CD14-positive monocyte (primary cell): ENCODE data around the gene TRA2B. TPM values are rescaled to one million over a fixed set of nuclear protein-coding genes. Genes with fewer than 3 reads are reported as not detected.

ENCODE experiments used
- DNase-seq, 3 donors: peaks; one replicate each; pipeline ENCODE4 v3.0.0-alpha.2; 2011 to 2022
- H2AFZ ChIP-seq: 2 replicates; pipeline ENCODE4 v1.6.0; 2012; ENCODE audit warnings: mild to moderate bottlenecking, low read depth, low read length, inconsistent platforms; ENCODE audit not compliant: insufficient read depth, poor library complexity, severe bottlenecking
- H3K27ac ChIP-seq, 2 donors: 1 replicate in 1 of 2; 2 replicates in 1 of 2; pipeline ENCODE4 v1.5.1; 2012 to 2013; ENCODE audit warnings: low read length in 2 of 2, control low read depth in 1 of 2, inconsistent platforms in 1 of 2, low read depth in 1 of 2, mild to moderate bottlenecking in 1 of 2
- H3K27me3 ChIP-seq, 2 donors: one replicate each; pipeline versions ENCODE4 v1.6.0 to v1.6.1; 2011 to 2013; ENCODE audit warnings: low read length in 2 of 2; ENCODE audit not compliant: control insufficient read depth in 2 of 2, insufficient read depth in 2 of 2
- H3K36me3 ChIP-seq, 2 donors: replicated peaks in 1 of 2; 1 replicate in 1 of 2; 2 replicates in 1 of 2; pipeline versions ENCODE4 v1.5.1 to v1.6.1; 2012 to 2013; ENCODE audit warnings: low read length in 2 of 2, control low read depth in 1 of 2, inconsistent platforms in 1 of 2, mild to moderate bottlenecking in 1 of 2; ENCODE audit not compliant: insufficient read depth in 2 of 2, control insufficient read depth in 1 of 2
- H3K4me1 ChIP-seq, 2 donors: 1 replicate in 1 of 2; 2 replicates in 1 of 2; pipeline versions ENCODE4 v1.5.1 to v1.6.1; 2012 to 2013; ENCODE audit warnings: low read length in 2 of 2, control low read depth in 1 of 2, inconsistent platforms in 1 of 2, mild to moderate bottlenecking in 1 of 2, moderate library complexity in 1 of 2; ENCODE audit not compliant: insufficient read depth in 2 of 2, control insufficient read depth in 1 of 2
- H3K4me2 ChIP-seq: replicated peaks from 2 replicates; pipeline ENCODE3; 2012; ENCODE audit warnings: low read length, moderate library complexity, mild to moderate bottlenecking; ENCODE audit not compliant: poor library complexity, severe bottlenecking; ENCODE audit errors: extremely low read depth
- H3K4me3 ChIP-seq, 3 experiments: fragments of 200-600 bp in 1 of 3; sonication (generic) in 1 of 3; replicated peaks in 1 of 3; 1 replicate in 2 of 3; 2 replicates in 1 of 3; pipeline ENCODE4 v1.5.1; 2011 to 2013; ENCODE audit warnings: low read length in 3 of 3, mild to moderate bottlenecking in 3 of 3, control low read depth in 2 of 3, low read depth in 2 of 3, inconsistent platforms in 1 of 3, moderate library complexity in 1 of 3
- H3K79me2 ChIP-seq: 2 replicates; pipeline ENCODE4 v1.6.0; 2012; ENCODE audit warnings: mild to moderate bottlenecking, control low read depth, inconsistent platforms, low read length, moderate library complexity; ENCODE audit not compliant: insufficient read depth
- H3K9ac ChIP-seq: 2 replicates; pipeline ENCODE4 v1.6.0; 2017; ENCODE audit warnings: low read length, mild to moderate bottlenecking; ENCODE audit not compliant: insufficient read depth, poor library complexity, severe bottlenecking
- H3K9me3 ChIP-seq, 2 donors: replicated peaks in 1 of 2; 1 replicate in 1 of 2; 2 replicates in 1 of 2; pipeline versions ENCODE4 v1.5.1 to v1.6.1; 2012 to 2013; ENCODE audit warnings: low read length in 2 of 2, control low read depth in 1 of 2; ENCODE audit not compliant: control insufficient read depth in 1 of 2, insufficient read depth in 1 of 2
- H4K20me1 ChIP-seq: 2 replicates; pipeline ENCODE4 v1.6.0; 2012; ENCODE audit warnings: mild to moderate bottlenecking, low read length, control low read depth, moderate library complexity; ENCODE audit not compliant: insufficient read depth
- H3K27ac Mint-ChIP-seq, 7 donors: one replicate each; pipeline ENCODE4 v1.8.0; 2020; ENCODE audit warnings: mild to moderate bottlenecking in 7 of 7, mixed read lengths in 7 of 7, moderate library complexity in 6 of 7, inconsistent platforms in 2 of 7
- H3K27me3 Mint-ChIP-seq, 3 donors: one replicate each; pipeline ENCODE4 v1.8.0; 2021 to 2022; ENCODE audit warnings: low read depth in 3 of 3, mild to moderate bottlenecking in 3 of 3, mixed read lengths in 3 of 3, moderate library complexity in 3 of 3, inconsistent platforms in 1 of 3
- H3K36me3 Mint-ChIP-seq, 2 donors: one replicate each; pipeline ENCODE4 v1.8.0; 2020; ENCODE audit warnings: mixed read lengths in 2 of 2, inconsistent platforms in 1 of 2, mild to moderate bottlenecking in 1 of 2
- H3K4me1 Mint-ChIP-seq: one replicate; pipeline ENCODE4 v1.8.0; 2020; ENCODE audit warnings: mild to moderate bottlenecking, mixed read lengths
- H3K4me3 Mint-ChIP-seq, 2 donors: one replicate each; pipeline ENCODE4 v1.8.0; 2020; ENCODE audit warnings: mild to moderate bottlenecking in 2 of 2, mixed read lengths in 2 of 2, moderate library complexity in 1 of 2
- H3K9me3 Mint-ChIP-seq, 7 donors: one replicate each; pipeline ENCODE4 v1.8.0; 2020 to 2022; ENCODE audit warnings: mixed read lengths in 7 of 7, mild to moderate bottlenecking in 6 of 7, moderate library complexity in 6 of 7, inconsistent platforms in 2 of 7
- WGBS: methylation state at CpG from one replicate; pipeline ENCODE4 v1.1.5; 2013; ENCODE audit warnings: missing lambda C conversion rate; ENCODE audit not compliant: insufficient coverage; 5-methylcytosine and 5-hydroxymethylcytosine counted together
- intact Hi-C, 2 donors: fragments of 100-400 bp; cut with micrococcal nuclease; formaldehyde crosslinking; loops; one replicate each; pipeline versions ENCODE4 v1.15.0 to v1.15.1; 2023
- polyA plus RNA-seq, 3 donors: library from polyadenylated mRNA; depleted of rRNA in 1 of 3; unstranded in 2 of 3; stranded (reverse) in 1 of 3; fragments of 300-500 nt in 2 of 3; fragments of >200 nt in 1 of 3; fragmentation: Illumina TruSeq in 2 of 3; gene quantifications; 1 replicate in 2 of 3; 2 replicates in 1 of 3; pipeline ENCODE4 v1.2.3, GENCODE V29; 2012 to 2021
- TF ChIP-seq, protein P1 (sequence below): fragments of 200-600 bp; IDR thresholded peaks from one replicate; pipeline ENCODE4 v1.8.0; 2022; ENCODE audit warnings: antibody characterized with exemption, mild to moderate bottlenecking

The TRA2B gene
- polyA plus RNA-seq, 3 donors, result 99.9 to 507 (median 121) TPM

DNA sequence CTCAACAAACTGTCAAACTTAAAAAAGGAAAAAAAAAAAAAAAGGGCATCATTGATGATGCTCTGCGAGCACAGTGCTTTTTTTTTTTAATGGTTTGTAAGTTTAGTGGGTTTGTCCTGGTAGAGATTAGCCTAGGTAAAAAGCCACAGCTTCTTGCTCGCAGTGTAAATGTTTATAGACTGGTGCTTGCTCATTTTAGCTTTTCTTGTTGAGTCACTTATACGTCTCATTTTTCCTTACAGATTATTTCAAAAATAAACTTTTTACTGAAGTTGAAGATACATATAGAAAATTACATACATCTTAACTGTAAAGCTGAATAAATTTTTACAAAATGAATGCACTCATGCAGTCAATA is 16.5 kb upstream of the TRA2B start:
- Histone ChIP-seq H3K27ac (no peak overlapping the region), H3K9ac (no peak overlapping the region), H3K79me2 (no peaks in the 10 kb centered on the region), H3K4me2 (no peak overlapping the region), H4K20me1 (no peaks in the 10 kb centered on the region), H2AFZ (no peak overlapping the region), H3K27me3 (no peaks in the 10 kb centered on the region), H3K4me1 (peaks cover 7% of the 10 kb centered on the region in 2 donors), H3K4me3 (no peak overlapping the region), H3K36me3 (no peaks in the 10 kb centered on the region), H3K9me3 (no peaks in the 10 kb centered on the region)
- Mint-ChIP-seq H3K27me3 (peaks cover 0 to 2% (median 1%) of the 10 kb centered on the region in 3 donors), H3K27ac (no peak overlapping the region), H3K9me3 (peaks cover 0 to 5% (median 0%) of the 10 kb centered on the region in 7 donors), H3K4me1 (peaks cover 9% of the 10 kb centered on the region), H3K4me3 (no peak overlapping the region), H3K36me3 (no peaks in the 10 kb centered on the region)
- no CpG with 5 or more reads among the region's 3 CpGs for WGBS
- TF ChIP-seq, protein P1, sequence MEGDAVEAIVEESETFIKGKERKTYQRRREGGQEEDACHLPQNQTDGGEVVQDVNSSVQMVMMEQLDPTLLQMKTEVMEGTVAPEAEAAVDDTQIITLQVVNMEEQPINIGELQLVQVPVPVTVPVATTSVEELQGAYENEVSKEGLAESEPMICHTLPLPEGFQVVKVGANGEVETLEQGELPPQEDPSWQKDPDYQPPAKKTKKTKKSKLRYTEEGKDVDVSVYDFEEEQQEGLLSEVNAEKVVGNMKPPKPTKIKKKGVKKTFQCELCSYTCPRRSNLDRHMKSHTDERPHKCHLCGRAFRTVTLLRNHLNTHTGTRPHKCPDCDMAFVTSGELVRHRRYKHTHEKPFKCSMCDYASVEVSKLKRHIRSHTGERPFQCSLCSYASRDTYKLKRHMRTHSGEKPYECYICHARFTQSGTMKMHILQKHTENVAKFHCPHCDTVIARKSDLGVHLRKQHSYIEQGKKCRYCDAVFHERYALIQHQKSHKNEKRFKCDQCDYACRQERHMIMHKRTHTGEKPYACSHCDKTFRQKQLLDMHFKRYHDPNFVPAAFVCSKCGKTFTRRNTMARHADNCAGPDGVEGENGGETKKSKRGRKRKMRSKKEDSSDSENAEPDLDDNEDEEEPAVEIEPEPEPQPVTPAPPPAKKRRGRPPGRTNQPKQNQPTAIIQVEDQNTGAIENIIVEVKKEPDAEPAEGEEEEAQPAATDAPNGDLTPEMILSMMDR, result no peak
- DNase-seq, result no peak
- intact Hi-C loops, result no loop called here

- intact Hi-C loops, result no loop called here
- no peaks in the 10 kb centered on the region for H4K20me1 ChIP-seq
- H3K9me3 ChIP-seq, result no peaks in the 10 kb centered on the region
- H3K9ac ChIP-seq, result no peak overlapping the region
- no peaks in the 10 kb centered on the region for H3K4me1 Mint-ChIP-seq
- no peak overlapping the region for H3K4me3 ChIP-seq
- H2AFZ ChIP-seq, result no peak overlapping the region
- H3K4me1 ChIP-seq, result no peaks in the 10 kb centered on the region
- DNase-seq, result no peak
- peaks cover 2 to 6% (median 4%) of the 10 kb centered on the region in 3 donors for H3K27me3 Mint-ChIP-seq
- H3K9me3 Mint-ChIP-seq, result peaks cover 0 to 2% (median 0%) of the 10 kb centered on the region in 7 donors
- no peaks in the 10 kb centered on the region for H3K36me3 ChIP-seq
- no CpG with 5 or more reads among the region's 3 CpGs for WGBS
- no peak overlapping the region for H3K27ac Mint-ChIP-seq
- H3K27me3 ChIP-seq, result no peaks in the 10 kb centered on the region
- H3K79me2 ChIP-seq, result no peaks in the 10 kb centered on the region
- TF ChIP-seq, protein P1, result no peak
- H3K27ac ChIP-seq, result no peak overlapping the region
- H3K4me2 ChIP-seq, result no peak overlapping the region
- H3K4me3 Mint-ChIP-seq, result no peak overlapping the region
- no peaks in the 10 kb centered on the region for H3K36me3 Mint-ChIP-seq
These were observed 12.9 kb upstream of the TRA2B start for GRCh38 chr3:185950728-185951127.
